Esophagus squamous epithelium (tissue), 5 donors: ENCODE measurements around the gene MTX3. TPM values are rescaled to one million over a fixed set of nuclear protein-coding genes. Genes with fewer than 3 reads are reported as not detected.

ENCODE experiments used
- DNase-seq: peaks from one replicate; lab custom pipeline; 2025; lab: John Stamatoyannopoulos, UW
- H3K27ac ChIP-seq, 4 donors: fragments of 200-600 bp; sonication (generic); one replicate each; pipeline ENCODE4 v1.5.1; 2016 to 2019; ENCODE audit warnings: mild to moderate bottlenecking in 1 of 4
- H3K27me3 ChIP-seq, 4 donors: fragments of 200-600 bp; sonication (generic); 1 replicate in 3 of 4; 2 replicates in 1 of 4; pipeline versions ENCODE4 v1.5.1 to v1.6.0; 2017 to 2021; ENCODE audit warnings: antibody characterized with exemption in 1 of 4
- H3K36me3 ChIP-seq, 3 donors: fragments of 200-600 bp; sonication (generic); one replicate each; pipeline ENCODE4 v1.5.1; 2016 to 2019
- H3K4me1 ChIP-seq, 3 donors: fragments of 200-600 bp; sonication (generic); one replicate each; pipeline ENCODE4 v1.5.1; 2017 to 2019
- H3K4me3 ChIP-seq, 4 donors: fragments of 200-600 bp; sonication (generic); 1 replicate in 3 of 4; 2 replicates in 1 of 4; pipeline ENCODE4 v1.5.1; 2016 to 2019; ENCODE audit warnings: mild to moderate bottlenecking in 2 of 4, moderate library complexity in 1 of 4
- H3K9me3 ChIP-seq, 3 donors: fragments of 200-600 bp; sonication (generic); one replicate each; pipeline ENCODE4 v1.5.1; 2016 to 2019
- POLR2A ChIP-seq, 4 donors: fragments of 450-650 bp; IDR thresholded peaks; one replicate each; pipeline ENCODE4 v1.6.1; 2017; ENCODE audit warnings: antibody characterized with exemption in 4 of 4, mild to moderate bottlenecking in 4 of 4, moderate library complexity in 3 of 4
- WGBS, 2 donors: methylation state at CpG; one replicate each; pipeline ENCODE4 v1.1.5; 2018; 5-methylcytosine and 5-hydroxymethylcytosine counted together
- intact Hi-C: fragments of 100-400 bp; cut with DNase I; formaldehyde crosslinking; loops from one replicate; pipeline ENCODE4 v1.15.0; 2022
- total RNA-seq, 4 donors: library from RNA; depleted of rRNA; stranded (reverse); fragments of >200 nt; gene quantifications; one replicate each; pipeline ENCODE4 v1.1.0, GENCODE V29; 2016
- TF ChIP-seq, protein P1 (sequence below), 6 experiments: fragments of 450-650 bp in 4 of 6; fragments of 200-600 bp in 2 of 6; sonication (generic) in 2 of 6; IDR thresholded peaks; one replicate each; pipeline ENCODE4 v1.5.1; 2016 to 2019; ENCODE audit warnings: antibody characterized with exemption in 6 of 6, mild to moderate bottlenecking in 4 of 6, moderate library complexity in 4 of 6
- donor health status: DM: yes; HTN: yes; CAD: no.

Gene MTX3
- total RNA-seq, 4 donors from 2014 or later: 6.5 to 15.8 (median 12.3) TPM

DNA sequence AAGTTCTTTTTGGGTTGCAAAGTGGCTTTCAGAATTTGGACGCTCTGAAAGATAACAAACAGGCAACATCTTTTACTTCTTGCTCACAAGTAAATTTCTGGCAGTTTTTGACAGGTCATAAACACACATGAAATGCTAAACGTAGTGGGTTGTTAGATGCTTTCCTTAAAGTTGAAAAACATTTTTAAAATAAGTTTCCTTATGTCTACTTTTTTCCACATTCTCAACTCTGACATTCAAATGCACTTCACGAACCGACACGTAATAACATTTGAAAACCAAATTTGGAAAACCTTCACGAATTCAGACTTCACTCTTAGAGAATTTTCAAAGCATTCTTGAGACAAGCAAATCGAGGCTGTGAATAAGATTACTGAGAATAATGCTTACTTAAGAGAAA, 26.9 kb downstream of the MTX3 start:
- no peak for DNase-seq
- H3K36me3 ChIP-seq: no peaks in the 10 kb centered on the region
- H3K9me3 ChIP-seq: no peaks in the 10 kb centered on the region
- H3K4me1 ChIP-seq: no peaks in the 10 kb centered on the region
- WGBS, 2 donors: 63 to 75% methylated on average over 7 of the region's 7 CpGs
- H3K4me3 ChIP-seq: no peak overlapping the region
- TF ChIP-seq, protein P1, sequence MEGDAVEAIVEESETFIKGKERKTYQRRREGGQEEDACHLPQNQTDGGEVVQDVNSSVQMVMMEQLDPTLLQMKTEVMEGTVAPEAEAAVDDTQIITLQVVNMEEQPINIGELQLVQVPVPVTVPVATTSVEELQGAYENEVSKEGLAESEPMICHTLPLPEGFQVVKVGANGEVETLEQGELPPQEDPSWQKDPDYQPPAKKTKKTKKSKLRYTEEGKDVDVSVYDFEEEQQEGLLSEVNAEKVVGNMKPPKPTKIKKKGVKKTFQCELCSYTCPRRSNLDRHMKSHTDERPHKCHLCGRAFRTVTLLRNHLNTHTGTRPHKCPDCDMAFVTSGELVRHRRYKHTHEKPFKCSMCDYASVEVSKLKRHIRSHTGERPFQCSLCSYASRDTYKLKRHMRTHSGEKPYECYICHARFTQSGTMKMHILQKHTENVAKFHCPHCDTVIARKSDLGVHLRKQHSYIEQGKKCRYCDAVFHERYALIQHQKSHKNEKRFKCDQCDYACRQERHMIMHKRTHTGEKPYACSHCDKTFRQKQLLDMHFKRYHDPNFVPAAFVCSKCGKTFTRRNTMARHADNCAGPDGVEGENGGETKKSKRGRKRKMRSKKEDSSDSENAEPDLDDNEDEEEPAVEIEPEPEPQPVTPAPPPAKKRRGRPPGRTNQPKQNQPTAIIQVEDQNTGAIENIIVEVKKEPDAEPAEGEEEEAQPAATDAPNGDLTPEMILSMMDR (IDR thresholded peaks at IDR 0.05): no peak
- TF ChIP-seq POLR2A (IDR thresholded peaks at IDR 0.05): no peak
- no peaks in the 10 kb centered on the region for H3K27me3 ChIP-seq
- intact Hi-C loops: no loop called here
- no peak overlapping the region for H3K27ac ChIP-seq

DNA sequence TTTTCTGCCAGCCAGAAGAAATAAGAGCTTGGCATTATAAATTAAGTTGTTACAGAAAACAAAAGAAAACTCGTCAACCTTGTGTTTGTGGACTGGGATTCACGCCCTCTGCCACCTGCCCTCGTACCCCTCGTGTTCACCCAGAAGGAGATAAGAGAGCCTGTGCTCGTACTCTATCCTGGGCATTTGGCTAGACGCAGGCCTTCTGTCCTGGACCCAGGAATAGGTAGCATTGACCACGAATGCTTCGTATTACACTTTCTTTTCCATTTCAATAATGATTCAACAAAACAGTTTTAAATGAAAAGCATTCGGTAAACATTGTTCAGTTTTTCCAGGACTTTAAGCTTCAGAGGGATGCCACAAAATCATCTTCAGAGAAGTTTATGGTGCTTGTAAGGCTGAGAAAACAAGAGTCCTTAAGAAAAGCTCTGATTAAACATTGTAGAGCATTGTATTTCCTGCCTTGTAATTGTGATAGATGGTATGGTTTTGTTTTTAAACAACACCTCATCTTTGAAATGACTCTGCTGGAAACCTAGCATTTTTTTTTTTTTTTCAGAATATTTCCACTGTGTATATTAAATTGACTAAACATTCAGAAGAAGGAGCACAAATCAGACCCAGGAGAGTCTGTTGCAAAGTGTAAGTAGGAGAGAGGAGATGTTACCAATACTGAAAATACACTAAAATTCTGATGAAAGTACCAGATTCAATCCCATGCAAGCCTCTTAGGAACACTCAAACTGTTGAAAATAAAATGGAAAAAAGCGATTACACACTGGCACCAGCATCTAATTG, 27.6 kb downstream of the MTX3 start:
- H3K36me3 ChIP-seq: no peaks in the 10 kb centered on the region
- H3K27me3 ChIP-seq: no peaks in the 10 kb centered on the region
- 75 to 83% methylated on average over 10 of the region's 10 CpGs for WGBS, 2 donors
- no peaks in the 10 kb centered on the region for H3K9me3 ChIP-seq
- TF ChIP-seq, protein P1 (IDR thresholded peaks at IDR 0.05): no peak
- TF ChIP-seq POLR2A (IDR thresholded peaks at IDR 0.05): no peak
- intact Hi-C loops: no loop called here
- no peak overlapping the region for H3K27ac ChIP-seq
- DNase-seq: no peak
- no peaks in the 10 kb centered on the region for H3K4me1 ChIP-seq
- no peak overlapping the region for H3K4me3 ChIP-seq

DNA sequence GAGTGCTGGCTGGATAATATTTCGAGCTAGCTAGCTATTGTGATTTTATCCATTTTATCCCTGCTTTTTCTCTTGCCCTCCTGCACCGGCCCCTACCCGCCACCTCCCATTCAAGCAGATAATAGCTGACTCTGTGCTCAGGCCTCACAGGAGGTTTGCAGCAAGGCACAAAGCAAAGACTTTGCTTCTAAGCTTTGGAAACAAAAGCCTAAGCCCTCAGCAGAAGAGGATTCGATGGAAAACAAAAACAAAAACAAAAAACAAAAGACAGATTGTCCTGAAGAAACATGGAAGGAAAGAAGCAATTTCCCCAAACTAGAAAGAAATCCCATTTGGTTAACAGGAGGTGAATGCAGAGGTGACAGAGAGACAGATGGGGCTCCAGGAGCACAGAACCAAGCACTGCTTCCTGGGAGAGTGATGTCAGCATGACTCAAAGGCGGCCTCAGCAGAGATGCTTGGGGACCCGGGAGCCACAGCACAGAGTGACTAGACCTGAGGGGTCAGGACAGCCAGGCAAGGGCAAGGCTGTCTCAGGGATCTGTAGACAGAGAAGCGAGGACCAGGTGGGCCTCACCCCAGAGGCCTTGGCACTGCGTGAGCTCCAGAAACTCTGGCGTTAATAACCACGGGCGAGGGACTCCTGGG, 28.4 kb downstream of the MTX3 start:
- H3K9me3 ChIP-seq: no peaks in the 10 kb centered on the region
- no peaks in the 10 kb centered on the region for H3K36me3 ChIP-seq
- TF ChIP-seq, protein P1 (IDR thresholded peaks at IDR 0.05): no peak
- TF ChIP-seq POLR2A (IDR thresholded peaks at IDR 0.05): no peak
- H3K4me3 ChIP-seq: no peak overlapping the region
- no peak for DNase-seq
- 75 to 79% methylated on average over 9 to 11 of the region's 11 CpGs for WGBS, 2 donors
- intact Hi-C loops: no loop called here
- no peaks in the 10 kb centered on the region for H3K27me3 ChIP-seq
- no peaks in the 10 kb centered on the region for H3K4me1 ChIP-seq
- H3K27ac ChIP-seq: no peak overlapping the region

DNA sequence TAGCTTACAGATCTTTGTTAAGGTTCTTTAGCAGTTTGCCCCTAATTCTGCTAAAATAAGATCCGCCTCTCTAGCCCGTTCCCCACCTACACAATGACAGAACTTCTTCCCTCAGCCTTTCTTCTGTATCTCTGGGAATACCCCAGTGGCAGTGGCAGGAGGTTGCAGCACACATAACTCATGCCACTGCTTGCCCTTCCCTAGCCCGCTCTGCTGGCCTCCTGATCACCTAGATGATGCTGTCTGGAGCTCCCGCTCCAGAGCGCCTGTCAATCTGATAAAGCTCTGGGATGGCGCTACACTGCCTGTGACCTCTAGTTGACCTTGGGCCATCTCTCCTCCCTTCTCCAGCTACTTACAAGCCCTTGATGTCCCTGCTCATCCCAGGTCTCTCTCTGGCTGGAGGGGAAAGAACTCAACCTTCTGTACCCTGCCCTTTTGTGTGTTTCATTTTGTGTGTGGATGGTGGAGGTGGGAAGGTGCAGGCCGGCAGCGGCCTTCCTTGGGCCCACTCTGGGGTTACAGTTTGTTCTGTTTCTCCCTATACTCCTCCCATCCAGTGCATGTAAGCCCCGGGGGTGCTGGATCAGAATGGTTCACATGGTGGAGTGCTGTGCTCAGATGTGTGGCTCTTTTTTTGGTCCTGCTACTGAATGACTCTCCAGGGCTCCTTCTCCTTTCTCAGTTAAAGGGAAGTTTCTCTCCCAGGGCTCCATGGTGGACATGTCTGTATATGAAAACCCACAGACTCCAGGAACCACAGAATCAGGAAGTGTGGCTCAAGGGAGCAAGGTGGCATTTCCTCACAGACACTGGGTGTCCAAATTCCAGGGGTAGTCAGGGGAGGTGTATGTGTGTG, 29.1 kb downstream of the MTX3 start:
- Histone ChIP-seq H3K4me1 (no peaks in the 10 kb centered on the region), H3K27me3 (no peaks in the 10 kb centered on the region), H3K27ac (no peak overlapping the region), H3K4me3 (no peak overlapping the region), H3K36me3 (no peaks in the 10 kb centered on the region), H3K9me3 (no peaks in the 10 kb centered on the region)
- TF ChIP-seq POLR2A (IDR thresholded peaks at IDR 0.05): no peak
- TF ChIP-seq, protein P1 (IDR thresholded peaks at IDR 0.05): no peak
- DNase-seq: no peak
- intact Hi-C loops: no loop called here
- 63 to 68% methylated on average over 5 to 9 of the region's 9 CpGs for WGBS, 2 donors
